Tibial nerve (tissue), 3 donors: Measurements from ENCODE around the gene AP1B1.

Experiments used
- CTCF ChIP-seq, 5 experiments: fragments of 200-600 bp in 3 of 5; fragments of 450-650 bp in 2 of 5; sonication (generic) in 3 of 5; IDR thresholded peaks; one replicate each; pipeline ENCODE4 v1.5.1; 2016 to 2019; ENCODE audit warnings: antibody characterized with exemption in 5 of 5, mild to moderate bottlenecking in 3 of 5, moderate library complexity in 2 of 5
- POLR2A ChIP-seq, 2 donors: fragments of 450-650 bp; IDR thresholded peaks; one replicate each; pipeline ENCODE4 v1.6.1; 2017; ENCODE audit warnings: antibody characterized with exemption in 2 of 2, mild to moderate bottlenecking in 2 of 2, moderate library complexity in 2 of 2

GRCh38 chr22:29379258-29379657, 9.1 kb downstream of the AP1B1 start:
- TF ChIP-seq CTCF (IDR thresholded peaks at IDR 0.05) = no peak
- no peak for TF ChIP-seq POLR2A (IDR thresholded peaks at IDR 0.05)
